ENCODE measurements around the gene CEP170B.

DNA sequence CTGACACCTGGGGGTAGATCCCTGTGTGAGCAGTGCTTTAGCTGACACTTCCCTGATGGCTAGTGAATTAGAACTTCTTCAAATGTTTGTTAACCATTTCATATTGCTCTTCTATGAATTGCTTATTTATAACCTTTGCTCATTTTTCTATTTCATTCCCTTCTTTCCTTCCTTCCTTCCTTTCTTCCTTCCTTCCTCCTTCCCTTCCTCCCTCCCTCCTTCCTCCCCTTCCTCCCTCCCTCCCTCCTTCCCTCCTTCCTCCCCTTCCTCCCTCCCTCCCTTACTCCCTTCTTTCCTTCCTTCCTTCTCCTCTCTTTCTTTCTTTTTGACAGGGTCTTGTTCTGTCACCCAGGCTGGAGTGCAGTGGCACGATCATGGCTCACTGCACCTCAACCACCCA is 23.3 kb upstream of the CEP170B start:
- TF ChIP-seq CTCF (IDR thresholded peaks at IDR 0.05; ENCODE audit: insufficient read depth, low read length) (no peak), GABPA (IDR thresholded peaks at IDR 0.05; ENCODE audit: low read depth) (no peak), REST (IDR thresholded peaks at IDR 0.05; ENCODE audit: insufficient replicate concordance, low read depth) (no peak), POLR2AphosphoS5 (IDR thresholded peaks at IDR 0.05; ENCODE audit: low read depth) (no peak), SPI1 (IDR thresholded peaks at IDR 0.05; ENCODE audit: borderline replicate concordance, low read depth) (no peak)
